SK-N-SH (cell line): ENCODE measurements around the gene DNAH10. TPM values are rescaled to one million over a fixed set of nuclear protein-coding genes. Genes with fewer than 3 reads are reported as not detected.

Experiments
- CTCF ChIA-PET: fragments of 300-600, 350-600 bp; formaldehyde crosslinking; extraction: SDS; loops from one replicate; lab custom pipeline; 2021; lab: Yijun Ruan, JAX
- POLR2A ChIA-PET: fragments of 350-600 bp; sonication (Branson Sonifier 250); formaldehyde crosslinking; extraction: SDS; loops from one replicate; lab custom pipeline; 2020; ENCODE audit warnings: antibody characterized with exemption, inconsistent platforms; lab: Yijun Ruan, JAX
- DNase-seq: peaks from one replicate; pipeline ENCODE4 v3.0.0; 2012
- H2AFZ ChIP-seq: fragments of 200-600 bp; sonication (generic); 2 replicates; pipeline ENCODE4 v1.8.1; 2016; ENCODE audit warnings: antibody characterized with exemption, mild to moderate bottlenecking, low read depth
- H3F3A ChIP-seq: fragments of 200-600 bp; sonication (generic); replicated peaks from 2 replicates; pipeline ENCODE3; 2016; ENCODE audit warnings: antibody characterized with exemption, mild to moderate bottlenecking; ENCODE audit not compliant: insufficient read depth
- H3K27ac ChIP-seq, 2 experiments: fragments of 200-500 bp in 1 of 2; fragments of 200-600 bp in 1 of 2; sonication (Bioruptor generic) in 1 of 2; sonication (generic), shearing (Covaris generic) in 1 of 2; 2 replicates each; pipeline versions ENCODE4 v1.5.1 to v1.6.1; 2014 to 2016; ENCODE audit warnings: low read depth in 2 of 2, inconsistent platforms in 1 of 2, low read length in 1 of 2, mild to moderate bottlenecking in 1 of 2, mixed read lengths in 1 of 2
- H3K27me3 ChIP-seq: fragments of 200-600 bp; sonication (generic), shearing (Covaris generic); 2 replicates; pipeline ENCODE4 v1.6.1; 2016; ENCODE audit warnings: mixed run types; ENCODE audit not compliant: insufficient read depth
- H3K36me3 ChIP-seq, 2 experiments: fragments of 200-500 bp in 1 of 2; fragments of 200-600 bp in 1 of 2; sonication (Bioruptor generic) in 1 of 2; sonication (generic) in 1 of 2; replicated peaks in 1 of 2; 2 replicates each; pipeline versions ENCODE3 to v1.5.1; 2014 to 2016; ENCODE audit warnings: low read length in 1 of 2, mild to moderate bottlenecking in 1 of 2; ENCODE audit not compliant: insufficient read depth in 2 of 2, control insufficient read depth in 1 of 2
- H3K4me1 ChIP-seq, 2 experiments: fragments of 200-500 bp in 1 of 2; fragments of 200-600 bp in 1 of 2; sonication (Bioruptor generic) in 1 of 2; sonication (generic), shearing (Covaris generic) in 1 of 2; 2 replicates each; pipeline versions ENCODE4 v1.5.1 to v1.6.1; 2014 to 2016; ENCODE audit warnings: low read depth in 1 of 2, low read length in 1 of 2, mixed run types in 1 of 2; ENCODE audit not compliant: insufficient read depth in 2 of 2, control insufficient read depth in 1 of 2
- H3K4me2 ChIP-seq: fragments of 200-600 bp; sonication (generic), shearing (Covaris generic); 2 replicates; pipeline ENCODE4 v1.6.1; 2017; ENCODE audit warnings: mixed run types
- H3K4me3 ChIP-seq, 2 experiments: fragments of 200-500 bp in 1 of 2; fragments of 200-600 bp in 1 of 2; sonication (Bioruptor generic) in 1 of 2; sonication (generic), shearing (Covaris generic) in 1 of 2; 2 replicates each; pipeline versions ENCODE4 v1.5.1 to v1.8.1; 2014 to 2016; ENCODE audit warnings: low read depth in 2 of 2, inconsistent platforms in 1 of 2, low read length in 1 of 2, mild to moderate bottlenecking in 1 of 2, mixed read lengths in 1 of 2, moderate library complexity in 1 of 2
- H3K79me2 ChIP-seq: fragments of 200-600 bp; sonication (generic); 2 replicates; pipeline ENCODE4 v1.8.1; 2017; ENCODE audit warnings: mild to moderate bottlenecking; ENCODE audit not compliant: insufficient read depth
- H3K9ac ChIP-seq: fragments of 200-600 bp; sonication (generic); 2 replicates; pipeline ENCODE4 v1.6.1; 2017; ENCODE audit warnings: mixed run types
- H3K9me2 ChIP-seq: fragments of 200-600 bp; sonication (generic); 2 replicates; pipeline ENCODE4 v1.6.1; 2017; ENCODE audit warnings: mixed run types
- H3K9me3 ChIP-seq: fragments of 200-600 bp; sonication (generic); 2 replicates; pipeline ENCODE4 v1.6.1; 2017; ENCODE audit warnings: mixed run types, mild to moderate bottlenecking, moderate library complexity
- H4K20me1 ChIP-seq: fragments of 200-600 bp; sonication (generic); 2 replicates; pipeline ENCODE4 v1.6.1; 2017; ENCODE audit warnings: mild to moderate bottlenecking, mixed run types; ENCODE audit not compliant: insufficient read depth
- EP300 ChIP-seq, 2 experiments: IDR thresholded peaks; 2 replicates each; pipeline versions ENCODE4 v1.4.0 to v1.6.1; 2012; ENCODE audit warnings: borderline replicate concordance in 1 of 2, low read depth in 1 of 2, low read length in 1 of 2
- IRF3 ChIP-seq: fragments of 150-350 bp; IDR thresholded peaks from 2 replicates; pipeline ENCODE4 v1.6.1; 2016; ENCODE audit warnings: mild to moderate bottlenecking, low read depth, low read length
- JUND ChIP-seq: IDR thresholded peaks from 2 replicates; pipeline ENCODE4 v1.4.0; 2012
- MAX ChIP-seq: IDR thresholded peaks from 2 replicates; pipeline ENCODE4 v1.4.0; 2012; ENCODE audit warnings: low read depth
- MXI1 ChIP-seq: IDR thresholded peaks from 2 replicates; pipeline ENCODE4 v1.6.1; 2012; ENCODE audit warnings: mild to moderate bottlenecking, low read depth, low read length, improper control_type of control experiment
- NFIC ChIP-seq: IDR thresholded peaks from 2 replicates; pipeline ENCODE4 v1.4.0; 2012; ENCODE audit warnings: borderline replicate concordance
- RAD21 ChIP-seq: IDR thresholded peaks from 2 replicates; pipeline ENCODE4 v1.6.1; 2012; ENCODE audit warnings: mild to moderate bottlenecking, low read length
- RCOR1 ChIP-seq: fragments of 150-350 bp; IDR thresholded peaks from 2 replicates; pipeline ENCODE4 v1.6.1; 2017; ENCODE audit warnings: antibody characterized with exemption, low read length
- REST ChIP-seq: IDR thresholded peaks from 2 replicates; pipeline ENCODE4 v1.6.1; 2012; ENCODE audit warnings: mild to moderate bottlenecking, low read depth, low read length, moderate library complexity
- RFX5 ChIP-seq: IDR thresholded peaks from 2 replicates; pipeline ENCODE4 v1.6.1; 2012; ENCODE audit warnings: mild to moderate bottlenecking, improper control_type of control experiment, low read length
- RXRA ChIP-seq: IDR thresholded peaks from 2 replicates; pipeline ENCODE4 v1.4.0; 2012; ENCODE audit warnings: low read depth, mild to moderate bottlenecking, borderline replicate concordance
- SIN3A ChIP-seq: IDR thresholded peaks from 2 replicates; pipeline ENCODE4 v1.6.1; 2012; ENCODE audit warnings: low read depth, mild to moderate bottlenecking, low read length, moderate library complexity, borderline replicate concordance
- SMC3 ChIP-seq: IDR thresholded peaks from 2 replicates; pipeline ENCODE4 v1.6.1; 2012; ENCODE audit warnings: low read depth, low read length, improper control_type of control experiment
- ZBTB33 ChIP-seq: IDR thresholded peaks from 2 replicates; pipeline ENCODE4 v1.4.0; 2012; ENCODE audit warnings: low read depth, borderline replicate concordance
- WGBS: methylation state at CpG from one replicate; pipeline ENCODE4 v1.1.6; 2017; ENCODE audit warnings: low lambda C conversion rate; 5-methylcytosine and 5-hydroxymethylcytosine counted together
- polyA plus RNA-seq, 3 experiments: library from polyadenylated mRNA; depleted of rRNA; stranded (reverse); fragments of >200 nt; gene quantifications; 2 replicates each; pipeline ENCODE4 v1.2.3, GENCODE V29; 2012

DNAH10 gene
- polyA plus RNA-seq, 1 of the 3 experiments (the other 2 are of a cell fraction), result 0.13 TPM

- TF ChIP-seq ZBTB33 (no peak), MAX (no peak), NFIC (no peak)
Measured at GRCh38 chr12:123957196-123957595, 195.1 kb downstream of the DNAH10 start (continued).

GRCh38 chr12:123958462-123958861 lies 196.4 kb downstream of the DNAH10 start:
- Histone ChIP-seq H3K79me2 (peaks cover 29% of the 10 kb centered on the region), H3K4me3 (no peak overlapping the region), H4K20me1 (peaks cover 4% of the 10 kb centered on the region; the same call in 1 of the 2 replicates), H3K4me2 (no peak overlapping the region), H3K27ac (no peak overlapping the region), H3K9me2 (no peaks in the 10 kb centered on the region), H3K27me3 (no peaks in the 10 kb centered on the region), H2AFZ (no peak overlapping the region), H3K9me3 (no peaks in the 10 kb centered on the region), H3K4me1 (peaks cover 0 to 19% of the 10 kb centered on the region in 2 experiments; a peak in 2 of 4 replicates), H3K9ac (no peak overlapping the region), H3K36me3 (peaks cover 0 to 3% of the 10 kb centered on the region in 2 experiments), H3F3A (no peaks in the 10 kb centered on the region)
- ChIA-PET CTCF (interaction anchor here (1.1 to 1.3 kb wide), 3 partner anchors 13 to 53 kb away, joined by 3 read pairs; no protein-coding TSS in a partner anchor), POLR2A (no interaction called here)
- no peak for DNase-seq
- TF ChIP-seq SMC3, result no peak
- TF ChIP-seq RAD21, result no peak
- no peak for TF ChIP-seq REST
- no peak for TF ChIP-seq JUND
- no peak for TF ChIP-seq RCOR1
- TF ChIP-seq MXI1, result no peak
- WGBS, result 99% methylated on average over 6 of the region's 8 CpGs

- no peak overlapping the region for H3K9ac ChIP-seq
- peaks cover 4% of the 10 kb centered on the region; the same call in 1 of the 2 replicates for H4K20me1 ChIP-seq
- H3K4me3 ChIP-seq, result no peak overlapping the region
- no peaks in the 10 kb centered on the region for H3K27me3 ChIP-seq
- no peaks in the 10 kb centered on the region for H3K9me3 ChIP-seq
- H2AFZ ChIP-seq, result no peak overlapping the region
- WGBS, result 96% methylated on average over 9 of the region's 9 CpGs
- ChIA-PET POLR2A (no interaction called here), CTCF (interaction anchor here (1.1 to 1.3 kb wide), 2 partner anchors 13 to 20 kb away, joined by 3 read pairs; no protein-coding TSS in a partner anchor)
- peaks cover 0 to 19% of the 10 kb centered on the region in 2 experiments; a peak in 2 of 4 replicates for H3K4me1 ChIP-seq
- no peaks in the 10 kb centered on the region for H3F3A ChIP-seq
- no peak overlapping the region for H3K27ac ChIP-seq
- DNase-seq, result no peak
- H3K36me3 ChIP-seq, result peaks cover 0 to 3% of the 10 kb centered on the region in 2 experiments
- H3K9me2 ChIP-seq, result no peaks in the 10 kb centered on the region
- H3K4me2 ChIP-seq, result no peak overlapping the region
- H3K79me2 ChIP-seq, result peaks cover 33% of the 10 kb centered on the region
- TF ChIP-seq RFX5, result no peak
- TF ChIP-seq SIN3A, result no peak
- no peak for TF ChIP-seq NFIC
- no peak for TF ChIP-seq REST
- TF ChIP-seq JUND, result no peak
- TF ChIP-seq IRF3, result no peak
- no peak for TF ChIP-seq RXRA
- no peak for TF ChIP-seq EP300 (IDR thresholded peaks at IDR 0.05; ENCODE audit: borderline replicate concordance in 1 of 2, low read depth in 1 of 2, low read length in 1 of 2)
Measured at GRCh38 chr12:123958876-123959275, 196.8 kb downstream of the DNAH10 start.
